Sigmoid colon (tissue), 7 donors: ENCODE measurements around the gene WNK2. TPM values are rescaled to one million over a fixed set of nuclear protein-coding genes. Genes with fewer than 3 reads are reported as not detected.

Experiments used
- DNase-seq: peaks from one replicate; pipeline ENCODE4 v3.0.0-alpha.2; 2019
- H3K27ac ChIP-seq, 4 donors: fragments of 200-600 bp; sonication (generic); one replicate each; pipeline ENCODE4 v1.5.1; 2016 to 2019; ENCODE audit warnings: mild to moderate bottlenecking in 1 of 4
- H3K27me3 ChIP-seq, 3 donors: fragments of 200-600 bp; sonication (generic); one replicate each; pipeline ENCODE4 v1.5.1; 2019; ENCODE audit warnings: mild to moderate bottlenecking in 1 of 3
- H3K36me3 ChIP-seq, 4 donors: fragments of 200-600 bp; sonication (generic); one replicate each; pipeline ENCODE4 v1.5.1; 2016 to 2019
- H3K4me1 ChIP-seq, 4 donors: fragments of 200-600 bp; sonication (generic); one replicate each; pipeline ENCODE4 v1.5.1; 2017 to 2019
- H3K4me3 ChIP-seq, 4 donors: fragments of 200-600 bp; sonication (generic); one replicate each; pipeline ENCODE4 v1.5.1; 2017 to 2019; ENCODE audit warnings: mild to moderate bottlenecking in 2 of 4, moderate library complexity in 1 of 4
- H3K9me3 ChIP-seq, 4 donors: fragments of 200-600 bp in 3 of 4; sonication (generic) in 3 of 4; one replicate each; pipeline versions ENCODE4 v1.5.1 to v1.6.1; 2013 to 2019
- CTCF ChIP-seq, 4 experiments: fragments of 450-650 bp in 3 of 4; fragments of 200-600 bp in 1 of 4; IDR thresholded peaks; one replicate each; pipeline ENCODE4 v1.5.1; 2016 to 2019; ENCODE audit warnings: antibody characterized with exemption in 4 of 4, mild to moderate bottlenecking in 3 of 4, moderate library complexity in 2 of 4
- EP300 ChIP-seq, 4 donors: sonication (generic); formaldehyde crosslinking; IDR thresholded peaks; one replicate each; pipeline ENCODE4 v1.6.1; 2017; ENCODE audit warnings: antibody characterized with exemption in 4 of 4
- POLR2A ChIP-seq, 2 donors: fragments of 450-650 bp; IDR thresholded peaks; one replicate each; pipeline ENCODE4 v1.6.1; 2016; ENCODE audit warnings: antibody characterized with exemption in 2 of 2, mild to moderate bottlenecking in 2 of 2, moderate library complexity in 2 of 2
- POLR2AphosphoS5 ChIP-seq, 4 donors: sonication (generic); formaldehyde crosslinking; IDR thresholded peaks; one replicate each; pipeline ENCODE4 v1.6.1; 2017; ENCODE audit warnings: antibody characterized with exemption in 4 of 4
- WGBS, 2 donors: extraction: QIAGEN DNeasy Blood & Tissue Kit; methylation state at CpG; one replicate each; pipeline ENCODE4 v1.1.7; 2013; 5-methylcytosine and 5-hydroxymethylcytosine counted together
- intact Hi-C: fragments of 100-400 bp; cut with DNase I; formaldehyde crosslinking; loops from one replicate; pipeline ENCODE4 v1.15.1; 2023
- polyA plus RNA-seq, 3 donors: library from polyadenylated mRNA; stranded (reverse); fragments of 200-250 nt; gene quantifications; one replicate each; pipeline ENCODE4 v1.2.3, GENCODE V29; 2013
- total RNA-seq, 4 donors: library from RNA; depleted of rRNA; stranded (reverse); fragments of >200 nt; gene quantifications; one replicate each; pipeline ENCODE4 v1.1.0, GENCODE V29; 2016
- donor health status: healthy with polysubstance abuse.
- donor health status: Bipolar disorder and iron deficiency.
- donor health status: healthy.

WNK2 gene
- total and polyA plus RNA-seq, 7 donors = 12.6 to 95.8 (median 20.0) TPM

- Histone ChIP-seq H3K9me3 (no peaks in the 10 kb centered on the region), H3K4me3 (no peak overlapping the region), H3K36me3 (no peaks in the 10 kb centered on the region), H3K4me1 (peaks cover 0 to 31% (median 10%) of the 10 kb centered on the region in 4 donors), H3K27me3 (no peaks in the 10 kb centered on the region), H3K27ac (no peak overlapping the region)
- DNase-seq = no peak
- no peak for TF ChIP-seq POLR2AphosphoS5 (IDR thresholded peaks at IDR 0.05)
- TF ChIP-seq POLR2A (IDR thresholded peaks at IDR 0.05) = no peak
- TF ChIP-seq CTCF (IDR thresholded peaks at IDR 0.05) = no peak
- no peak for TF ChIP-seq EP300 (IDR thresholded peaks at IDR 0.05)
- WGBS, 2 donors = 88 to 89% methylated on average over 13 of the region's 13 CpGs
- intact Hi-C loops = no loop called here
Observed at GRCh38 chr9:93164085-93164484, 19.9 kb upstream of the WNK2 start.

- Histone ChIP-seq H3K4me1 (peaks cover 0 to 11% (median 2%) of the 10 kb centered on the region in 4 donors), H3K9me3 (no peaks in the 10 kb centered on the region), H3K36me3 (no peaks in the 10 kb centered on the region), H3K27me3 (no peaks in the 10 kb centered on the region), H3K27ac (no peak overlapping the region), H3K4me3 (no peak overlapping the region)
- WGBS, 2 donors = 31 to 71% methylated on average over 7 of the region's 7 CpGs
- no peak for DNase-seq
- no peak for TF ChIP-seq EP300 (IDR thresholded peaks at IDR 0.05)
- no peak for TF ChIP-seq CTCF (IDR thresholded peaks at IDR 0.05)
- intact Hi-C loops = no loop called here
Observed at GRCh38 chr9:93166699-93167098, 17.2 kb upstream of the WNK2 start.

- WGBS, 2 donors = 80 to 90% methylated on average over 6 of the region's 6 CpGs
Observed at GRCh38 chr9:93167185-93167584, 16.8 kb upstream of the WNK2 start.

GRCh38 chr9:93167838-93168237, 16.1 kb upstream of the WNK2 start:
- 79 to 90% methylated on average over 4 of the region's 4 CpGs for WGBS, 2 donors
- TF ChIP-seq POLR2A (IDR thresholded peaks at IDR 0.05) (no peak), CTCF (IDR thresholded peaks at IDR 0.05) (no peak), EP300 (IDR thresholded peaks at IDR 0.05) (no peak), POLR2AphosphoS5 (IDR thresholded peaks at IDR 0.05) (no peak)
- no peaks in the 10 kb centered on the region for H3K4me1 ChIP-seq
- no peaks in the 10 kb centered on the region for H3K27me3 ChIP-seq
- no peaks in the 10 kb centered on the region for H3K9me3 ChIP-seq
- no peak overlapping the region for H3K4me3 ChIP-seq
- H3K27ac ChIP-seq = no peak overlapping the region
- no peak for DNase-seq
- intact Hi-C loops = no loop called here
- no peaks in the 10 kb centered on the region for H3K36me3 ChIP-seq

More at GRCh38 chr9:93167185-93167584, 16.8 kb upstream of the WNK2 start:
- H3K36me3 ChIP-seq = no peaks in the 10 kb centered on the region
- no peaks in the 10 kb centered on the region for H3K27me3 ChIP-seq
- intact Hi-C loops = no loop called here
- no peak for TF ChIP-seq CTCF (IDR thresholded peaks at IDR 0.05)
- H3K4me3 ChIP-seq = no peak overlapping the region
- H3K27ac ChIP-seq = no peak overlapping the region
- no peaks in the 10 kb centered on the region for H3K9me3 ChIP-seq
- no peak for DNase-seq
- H3K4me1 ChIP-seq = peaks cover 0 to 6% (median 0%) of the 10 kb centered on the region in 4 donors

GRCh38 chr9:93168581-93168980, 15.4 kb upstream of the WNK2 start:
- intact Hi-C loops = no loop called here

More at GRCh38 chr9:93168581-93168980, 15.4 kb upstream of the WNK2 start:
- no peaks in the 10 kb centered on the region for H3K4me1 ChIP-seq
- no peak for DNase-seq
- no peaks in the 10 kb centered on the region for H3K36me3 ChIP-seq
- H3K4me3 ChIP-seq = no peak overlapping the region
- no peaks in the 10 kb centered on the region for H3K9me3 ChIP-seq
- H3K27ac ChIP-seq = no peak overlapping the region
- no peak for TF ChIP-seq POLR2AphosphoS5 (IDR thresholded peaks at IDR 0.05)
- TF ChIP-seq POLR2A (IDR thresholded peaks at IDR 0.05) = no peak
- no peak for TF ChIP-seq CTCF (IDR thresholded peaks at IDR 0.05)
- TF ChIP-seq EP300 (IDR thresholded peaks at IDR 0.05) = no peak
- 89 to 92% methylated on average over 5 of the region's 5 CpGs for WGBS, 2 donors
- no peaks in the 10 kb centered on the region for H3K27me3 ChIP-seq
